Astrocyte (in vitro differentiated cells and primary cell): ENCODE measurements around the gene ZMYM4.

Experiments used
- CTCF ChIP-seq: IDR thresholded peaks from 2 replicates; pipeline ENCODE4 v1.5.1; 2011; ENCODE audit warnings: low read depth, mild to moderate bottlenecking, inconsistent platforms, low read length, moderate library complexity; ENCODE audit not compliant: insufficient read depth
- EZH2 ChIP-seq: IDR thresholded peaks from 2 replicates; pipeline ENCODE4 v1.6.1; 2012; ENCODE audit warnings: mild to moderate bottlenecking, low read length, inconsistent platforms; ENCODE audit not compliant: insufficient read depth

- TF ChIP-seq CTCF (no peak), EZH2 (no peak)
These were observed 159.9 kb downstream of the ZMYM4 start for GRCh38 chr1:35428360-35428759.
